ENCODE measurements around the gene ATOX1. TPM values are rescaled to one million over a fixed set of nuclear protein-coding genes. Genes with fewer than 3 reads are reported as not detected.
A peak's percentile ranks its signal among the peaks of the same experiment; 100 is the strongest.

Gene ATOX1
- total and polyA plus RNA-seq, 2 of the 8 experiments (the other 6 are each of a cell fraction or from before 2014, with no cell fraction given) = 79.9 to 232 TPM

DNA sequence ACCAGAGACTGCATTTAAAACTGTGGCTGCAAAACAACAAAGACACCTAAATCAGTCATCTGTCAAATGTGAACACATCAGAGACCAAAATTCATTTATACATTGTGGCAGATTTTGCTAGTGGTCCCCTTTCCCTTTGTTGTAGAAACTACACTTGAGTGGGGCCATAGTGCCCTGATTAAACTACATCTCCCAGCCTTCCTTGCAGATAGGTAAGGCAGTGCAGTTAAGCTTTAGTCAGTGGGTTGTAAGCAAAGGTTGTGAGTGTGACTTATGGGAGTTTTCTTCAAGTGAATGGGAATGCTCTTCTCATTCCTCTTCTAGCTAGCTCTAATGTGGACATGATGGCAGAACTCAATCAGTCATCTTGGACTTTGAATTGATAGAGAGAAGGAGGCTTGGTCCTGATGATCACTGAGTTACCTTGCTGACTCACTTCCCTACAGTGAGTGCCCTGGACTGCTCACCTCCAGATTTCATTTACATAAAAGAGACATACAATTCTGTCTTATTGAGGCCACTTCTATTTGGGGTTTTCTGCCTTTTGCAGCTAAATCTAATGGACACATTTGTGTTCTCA lies 36.5 kb downstream of the ATOX1 start:
- FAIRE-seq = peak; percentile 57
- 0 out of 4 replicates have a peak overlapping the region, but pooled peaks of 1 of the 2 experiments have one; percentile 14 for H3K4me2 ChIP-seq (ENCODE audit: insufficient read depth in 1 of 2, low read depth in 2 of 2, low read length in 2 of 2)
- TF ChIP-seq RNF2 (IDR thresholded peaks at IDR 0.05; ENCODE audit: borderline replicate concordance, low read depth, low read length, missing control alignments, poor library complexity, severe bottlenecking) = no peak
- no peak for TF ChIP-seq POLR2AphosphoS5 (IDR thresholded peaks at IDR 0.05; ENCODE audit: low read depth, low read length)
- TF ChIP-seq PHF8 (conservative IDR thresholded peaks at IDR 0.05; ENCODE audit: low read depth, low read length) = no peak
- TF ChIP-seq, protein P1, sequence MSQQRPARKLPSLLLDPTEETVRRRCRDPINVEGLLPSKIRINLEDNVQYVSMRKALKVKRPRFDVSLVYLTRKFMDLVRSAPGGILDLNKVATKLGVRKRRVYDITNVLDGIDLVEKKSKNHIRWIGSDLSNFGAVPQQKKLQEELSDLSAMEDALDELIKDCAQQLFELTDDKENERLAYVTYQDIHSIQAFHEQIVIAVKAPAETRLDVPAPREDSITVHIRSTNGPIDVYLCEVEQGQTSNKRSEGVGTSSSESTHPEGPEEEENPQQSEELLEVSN (IDR thresholded peaks at IDR 0.05) = no peak

More for the DNA sequence above, 36.5 kb downstream of the ATOX1 start:
- peak overlapping the region; percentile 96 for H2AFZ ChIP-seq (ENCODE audit: low read length)
- no peaks in the 10 kb centered on the region for H3K36me3 ChIP-seq (ENCODE audit: control insufficient read depth in 2 of 4, insufficient read depth in 4 of 4, low read length in 3 of 4)
- H4K8ac ChIP-seq (ENCODE audit: extremely low read depth, insufficient read depth, low read length) = no peak overlapping the region
- no peak overlapping the region for H3K4me3 ChIP-seq (ENCODE audit: extremely low read depth in 1 of 4, insufficient read depth in 2 of 4, low read depth in 3 of 4, low read length in 4 of 4)
- H4K5ac ChIP-seq (ENCODE audit: insufficient read length, low read depth, low read length) = no peak overlapping the region
- ChIA-PET POLR2A (ENCODE audit: partially characterized antibody) (interaction anchor here (1.0 to 1.4 kb wide), 2 partner anchors 15 to 37 kb away, joined by 3 read pairs; no protein-coding TSS in a partner anchor), CTCF (ENCODE audit: partially characterized antibody) (interaction anchor here (0.8 to 11.6 kb wide), 12 partner anchors 14 to 275 kb away, joined by 3 to 198 read pairs (median 20); partner anchors contain the start of genes SLC36A1 and SPARC)
- no peaks in the 10 kb centered on the region for H3K79me1 ChIP-seq (ENCODE audit: low read depth, low read length)
- H3K27me3 ChIP-seq (replicated peaks in 1 of 4; ENCODE audit: control insufficient read depth in 3 of 4, extremely low read depth in 1 of 4, insufficient read depth in 3 of 4, low read length in 3 of 4) = no peaks in the 10 kb centered on the region
- no peaks in the 10 kb centered on the region for H3K79me2 ChIP-seq (ENCODE audit: control insufficient read depth in 1 of 2, insufficient read depth in 2 of 2, low read length in 2 of 2)
- no peak overlapping the region for H2AK5ac ChIP-seq (ENCODE audit: low read depth, low read length)
- no peak overlapping the region for H3K4ac ChIP-seq (replicated peaks; ENCODE audit: insufficient read length, low read depth, low read length)
- H4K20me1 ChIP-seq (replicated peaks in 1 of 2; ENCODE audit: control insufficient read depth in 1 of 2, insufficient read depth in 2 of 2, low read length in 2 of 2) = no peaks in the 10 kb centered on the region
- no peak overlapping the region for H3K9ac ChIP-seq (replicated peaks in 1 of 4; ENCODE audit: extremely low read depth in 1 of 4, low read depth in 3 of 4, low read length in 3 of 4)
- H4K91ac ChIP-seq (replicated peaks; ENCODE audit: insufficient read length, low read length) = no peak overlapping the region
- H3K9me3 ChIP-seq (ENCODE audit: insufficient read depth in 2 of 2, low read depth in 1 of 2, low read length in 1 of 2) = no peaks in the 10 kb centered on the region
- DNase-seq (ENCODE audit: low read depth in 1 of 2, low spot score in 2 of 2) = no peak
- peaks cover 0 to 10% (median 6%) of the 10 kb centered on the region in 4 experiments; a peak in 4 of 7 replicates for H3K4me1 ChIP-seq (replicated peaks in 1 of 4; ENCODE audit: control insufficient read depth in 3 of 4, insufficient read depth in 4 of 4, low read length in 3 of 4)
- H3K56ac ChIP-seq (replicated peaks; ENCODE audit: insufficient read length, low read depth, low read length) = no peak overlapping the region
- H2BK120ac ChIP-seq (replicated peaks; ENCODE audit: low read depth, low read length) = no peak overlapping the region
- H3K23me2 ChIP-seq (ENCODE audit: low read depth, low read length) = no peaks in the 10 kb centered on the region
- H2BK20ac ChIP-seq (ENCODE audit: low read length) = no peak overlapping the region
- H3K23ac ChIP-seq (ENCODE audit: insufficient read length) = no peak overlapping the region
- H2BK5ac ChIP-seq (ENCODE audit: low read depth, low read length) = no peak overlapping the region
- no peak overlapping the region for H3K14ac ChIP-seq (ENCODE audit: insufficient read length)
- H3K18ac ChIP-seq (ENCODE audit: extremely low read depth, low read length) = no peak overlapping the region
- no peak overlapping the region for H2BK15ac ChIP-seq (ENCODE audit: low read length)
- no peak overlapping the region for H3K27ac ChIP-seq (ENCODE audit: low read depth, low read length)
- H2BK12ac ChIP-seq (ENCODE audit: low read depth, low read length) = no peak overlapping the region

Measured in H1 (cell line).